K562 (cell line): Measurements from ENCODE around the gene IDH2. TPM values are rescaled to one million over a fixed set of nuclear protein-coding genes. Genes with fewer than 3 reads are reported as not detected.

Experiments
- ATAC-seq: fragments of 200-7000 bp; cut with Tn5 transposase; 3 replicates; pipeline ENCODE4 v1.9.1; 2020; ENCODE audit warnings: moderate library complexity
- BruUV-seq: library from RNA; stranded (reverse); fragments of 400-500 nt; replicated peaks from 2 replicates; lab custom pipeline; 2021; lab: Mats Ljungman, UMichigan
- CTCF ChIA-PET: fragments of 300-600 bp; formaldehyde crosslinking; extraction: SDS; loops from one replicate; lab custom pipeline; 2021; ENCODE audit warnings: low intra/inter-chr PET ratio; lab: Yijun Ruan, JAX
- POLR2A ChIA-PET: fragments of 300-600, 350-650 bp; sonication (Branson Sonifier 250); formaldehyde crosslinking; extraction: SDS; loops from one replicate; lab custom pipeline; 2021; ENCODE audit warnings: antibody characterized with exemption, inconsistent platforms; lab: Yijun Ruan, JAX
- DNase-seq, 4 experiments: peaks; one replicate each; pipeline versions ENCODE4 v3.0.0 to v3.0.0-alpha.2; 2011 to 2018; ENCODE audit warnings: low spot score in 3 of 4, mixed read lengths in 3 of 4; ENCODE audit errors: extremely low read depth in 1 of 4
- FAIRE-seq: peaks from 2 replicates; lab custom pipeline; 2011; peaks lifted over from hg19 to GRCh38; lab: Jason Lieb, UNC
- H2AFZ ChIP-seq: 2 replicates; pipeline ENCODE4 v1.6.0; 2011; ENCODE audit warnings: low read depth, low read length, control low read depth, inconsistent platforms
- H3K27ac ChIP-seq: fragments of 200-600 bp; 3 replicates; pipeline ENCODE4 v1.8.0; 2011; ENCODE audit warnings: low read depth, mild to moderate bottlenecking, control low read depth, inconsistent platforms, low read length, moderate library complexity, mixed read lengths; ENCODE audit errors: extremely low read depth
- H3K27me3 ChIP-seq, 2 experiments: fragments of 300-600 bp in 1 of 2; 2 replicates in 1 of 2; 3 replicates in 1 of 2; pipeline versions ENCODE4 v1.6.0 to v1.8.0; 2011; ENCODE audit warnings: inconsistent platforms in 2 of 2, low read length in 2 of 2, mild to moderate bottlenecking in 1 of 2, mixed read lengths in 1 of 2, moderate library complexity in 1 of 2; ENCODE audit not compliant: control insufficient read depth in 2 of 2, insufficient read depth in 2 of 2
- H3K36me3 ChIP-seq: fragments of 300-600 bp; 3 replicates; pipeline ENCODE4 v1.8.0; 2011; ENCODE audit warnings: mild to moderate bottlenecking, low read length, inconsistent platforms; ENCODE audit not compliant: control insufficient read depth, insufficient read depth
- H3K4me1 ChIP-seq, 2 experiments: fragments of 200-600 bp in 1 of 2; replicated peaks in 1 of 2; 2 replicates in 1 of 2; 3 replicates in 1 of 2; pipeline versions ENCODE4 v1.5.1 to v1.8.0; 2011; ENCODE audit warnings: inconsistent platforms in 2 of 2, low read length in 2 of 2, mild to moderate bottlenecking in 1 of 2, mixed read lengths in 1 of 2, moderate library complexity in 1 of 2; ENCODE audit not compliant: control insufficient read depth in 2 of 2, insufficient read depth in 2 of 2
- H3K4me2 ChIP-seq: 2 replicates; pipeline ENCODE4 v1.6.1; 2011; ENCODE audit warnings: low read length, control low read depth, inconsistent platforms, mixed read lengths; ENCODE audit not compliant: insufficient read depth
- H3K4me3 ChIP-seq: fragments of 200-600 bp; sonication (generic), shearing (Covaris generic); 2 replicates; pipeline ENCODE4 v1.5.1; 2016; ENCODE audit warnings: control low read depth, inconsistent platforms
- H3K79me2 ChIP-seq: fragments of 200-600 bp; 3 replicates; pipeline ENCODE4 v1.8.0; 2011; ENCODE audit warnings: low read length, inconsistent platforms; ENCODE audit not compliant: control insufficient read depth, insufficient read depth
- H3K9ac ChIP-seq, 2 experiments: 2 replicates each; pipeline versions ENCODE4 v1.6.0 to v1.6.1; 2011; ENCODE audit warnings: low read depth in 2 of 2, low read length in 2 of 2, control low read depth in 1 of 2, inconsistent platforms in 1 of 2, mild to moderate bottlenecking in 1 of 2, mixed read lengths in 1 of 2; ENCODE audit not compliant: insufficient read depth in 1 of 2
- H3K9me1 ChIP-seq: one replicate; pipeline ENCODE4 v1.6.0; 2011; ENCODE audit warnings: inconsistent platforms, mild to moderate bottlenecking, low read length, moderate library complexity; ENCODE audit not compliant: control insufficient read depth, insufficient read depth
- H3K9me3 ChIP-seq: replicated peaks from 2 replicates; pipeline ENCODE4 v1.5.1; 2011; ENCODE audit warnings: low read depth, low read length, inconsistent platforms; ENCODE audit not compliant: control insufficient read depth, insufficient read depth
- H4K20me1 ChIP-seq: replicated peaks from 2 replicates; pipeline ENCODE4 v1.6.1; 2011; ENCODE audit warnings: low read length, inconsistent platforms, mixed read lengths; ENCODE audit not compliant: control insufficient read depth, insufficient read depth
- ATF3 ChIP-seq, 2 experiments: fragments of 450-650 bp in 1 of 2; sonication (generic) in 1 of 2; formaldehyde crosslinking in 1 of 2; IDR thresholded peaks in 1 of 2; conservative IDR thresholded peaks in 1 of 2; 2 replicates each; pipeline versions ENCODE4 v1.6.1 to v1.8.1; 2016 to 2023; ENCODE audit warnings: mild to moderate bottlenecking in 2 of 2, moderate library complexity in 2 of 2, inconsistent platforms in 1 of 2, missing genetic modification reagents in 1 of 2
- ATF7 ChIP-seq: fragments of 450-650 bp; IDR thresholded peaks from 2 replicates; pipeline ENCODE4 v1.7.1; 2014; ENCODE audit warnings: mild to moderate bottlenecking, moderate library complexity
- EHMT2 ChIP-seq: fragments of 450-650 bp; IDR thresholded peaks from 2 replicates; pipeline ENCODE4 v1.6.1; 2018; ENCODE audit warnings: antibody characterized with exemption
- ESRRA ChIP-seq: fragments of 450-650 bp; IDR thresholded peaks from 2 replicates; pipeline ENCODE4 v1.6.1; 2014; ENCODE audit warnings: low read depth, mild to moderate bottlenecking, moderate library complexity, borderline replicate concordance
- HMG20B ChIP-seq: fragments of 250-450 bp; sonication (Bioruptor Pico); IDR thresholded peaks from 2 replicates; pipeline ENCODE4 v1.5.0; 2021; ENCODE audit warnings: mild to moderate bottlenecking
- HNRNPH1 ChIP-seq: fragments of 200-400 bp; formaldehyde crosslinking; optimal IDR thresholded peaks from 2 replicates; pipeline ENCODE3; 2017; ENCODE audit warnings: low read depth, mild to moderate bottlenecking, low read length, moderate library complexity
- MYC ChIP-seq, 2 experiments: fragments of 250-450 bp in 1 of 2; sonication (Bioruptor Pico) in 1 of 2; IDR thresholded peaks; 2 replicates each; pipeline versions ENCODE4 v1.5.1 to v1.6.1; 2012 to 2021; ENCODE audit warnings: low read depth in 2 of 2, borderline replicate concordance in 1 of 2, improper control_type of control experiment in 1 of 2, low read length in 1 of 2, mild to moderate bottlenecking in 1 of 2, moderate library complexity in 1 of 2
- NFATC3 ChIP-seq: fragments of 450-650 bp; IDR thresholded peaks from 2 replicates; pipeline ENCODE4 v1.6.1; 2017; ENCODE audit warnings: mild to moderate bottlenecking
- NR0B1 ChIP-seq: fragments of 450-650 bp; IDR thresholded peaks from one replicate; pipeline ENCODE4 v1.6.1; 2018; ENCODE audit warnings: mild to moderate bottlenecking, moderate library complexity; ENCODE audit not compliant: partially characterized antibody
- PRMT5 ChIP-seq: sonication (generic); formaldehyde crosslinking; IDR thresholded peaks from 2 replicates; pipeline ENCODE4 v1.5.0; 2020; ENCODE audit warnings: missing genetic modification reagents
- PTRF ChIP-seq: fragments of 450-650 bp; IDR thresholded peaks from 2 replicates; pipeline ENCODE4 v1.6.1; 2016; ENCODE audit warnings: mild to moderate bottlenecking, missing genetic modification characterization, missing compliant biosample characterization
- SAFB2 ChIP-seq: fragments of 200-400 bp; formaldehyde crosslinking; IDR thresholded peaks from 2 replicates; pipeline ENCODE4 v1.6.1; 2018; ENCODE audit warnings: borderline replicate concordance, low read length, low read depth, moderate library complexity; ENCODE audit not compliant: severe bottlenecking
- TCF3 ChIP-seq: sonication (generic); formaldehyde crosslinking; IDR thresholded peaks from 2 replicates; pipeline ENCODE4 v1.4.0; 2020; ENCODE audit warnings: mild to moderate bottlenecking, missing genetic modification reagents
- ZBTB34 ChIP-seq: fragments of 250-450 bp; sonication (Bioruptor Pico); IDR thresholded peaks from 2 replicates; pipeline ENCODE4 v1.8.0; 2021; ENCODE audit warnings: mild to moderate bottlenecking, moderate library complexity
- ZKSCAN3 ChIP-seq: fragments of 250-450 bp; sonication (Bioruptor Pico); IDR thresholded peaks from 2 replicates; pipeline ENCODE4 v1.4.0; 2020
- ZNF395 ChIP-seq: fragments of 200-800 bp; sonication (Bioruptor generic); IDR thresholded peaks from 2 replicates; pipeline ENCODE4 v1.6.1; 2017; ENCODE audit warnings: missing genetic modification characterization, missing compliant biosample characterization
- ZNF655 ChIP-seq: fragments of 250-450 bp; sonication (Bioruptor Pico); IDR thresholded peaks from 2 replicates; pipeline ENCODE4 v1.5.0; 2021
- WGBS: fragments of 100-300 bp; shearing (Covaris generic); methylation state at CpG from one replicate; pipeline ENCODE4 v1.1.6; 2016; ENCODE audit warnings: low coverage, mixed read lengths; ENCODE audit not compliant: insufficient coverage; ENCODE audit errors: missing lambda C conversion rate; 5-methylcytosine and 5-hydroxymethylcytosine counted together
- in situ Hi-C: fragments of 300-500 bp; cut with MboI; formaldehyde crosslinking; loops from 4 replicates; pipeline ENCODE4 v1.15.0; 2018; ENCODE audit warnings: inconsistent platforms, mixed read lengths
- intact Hi-C: fragments of 100-400 bp; cut with micrococcal nuclease; formaldehyde crosslinking; loops from 2 replicates; pipeline ENCODE4 v1.14.2; 2022
- polyA plus RNA-seq, 8 experiments: library from polyadenylated mRNA; depleted of rRNA in 4 of 8; stranded (reverse) in 5 of 8; unstranded in 3 of 8; fragments of >200 nt; fragmentation: Nextera tagmentation in 2 of 8; fragmentation: Illumina TruSeq in 1 of 8; extraction: Ambion mirVana in 2 of 8; extraction: Trizol in 1 of 8; gene quantifications; 2 replicates each; pipeline versions ENCODE4 v1.2.1 to v1.2.3, GENCODE V29; 2011 to 2014; ENCODE audit warnings: inconsistent platforms in 1 of 8, missing spikeins in 1 of 8
- total RNA-seq, 7 experiments: library from RNA; depleted of rRNA in 6 of 7; stranded (reverse); fragments of >200 nt in 6 of 7; fragmentation: Illumina TruSeq in 2 of 7; extraction: Trizol in 2 of 7; gene quantifications; 2 replicates each; pipeline versions ENCODE4 v1.2.1 to v1.2.3, GENCODE V29; 2011 to 2021; ENCODE audit warnings: low replicate concordance in 1 of 7

The IDH2 gene
- total and polyA plus RNA-seq, 9 of the 15 experiments (the other 6 are each of a cell fraction or from before 2014, with no cell fraction given), result 0.70 to 99.9 (median 59.2) TPM

- H3K36me3 ChIP-seq, result no peaks in the 10 kb centered on the region
- ATAC-seq (no peak), FAIRE-seq (no peak), DNase-seq (no peak)
- H3K27me3 ChIP-seq, result no peaks in the 10 kb centered on the region
- no peak overlapping the region for H3K4me3 ChIP-seq
- no peaks in the 10 kb centered on the region for H3K4me1 ChIP-seq
- intact Hi-C loops (no loop called here), in situ Hi-C loops (no loop called here)
- peaks cover 12% of the 10 kb centered on the region for H3K9me3 ChIP-seq
- no peaks in the 10 kb centered on the region for H3K79me2 ChIP-seq
- H3K9ac ChIP-seq, result no peak overlapping the region
- ChIA-PET CTCF (no interaction called here), POLR2A (no interaction called here)
- no peak overlapping the region for H2AFZ ChIP-seq
- H4K20me1 ChIP-seq, result no peaks in the 10 kb centered on the region
- 53% methylated on average over 2 of the region's 2 CpGs for WGBS
- no peak overlapping the region for H3K4me2 ChIP-seq
- H3K27ac ChIP-seq, result no peak overlapping the region
- no TSS peak for BruUV-seq
- H3K9me1 ChIP-seq, result no peaks in the 10 kb centered on the region
- TF ChIP-seq PRMT5, result no peak
- no peak for TF ChIP-seq EHMT2
- no peak for TF ChIP-seq TCF3 (CRISPR knock-in tag)
- TF ChIP-seq SAFB2, result no peak
- no peak for TF ChIP-seq ATF3 (IDR thresholded peaks at IDR 0.05)
- no peak for TF ChIP-seq ATF3 (CRISPR knock-in tag; conservative IDR thresholded peaks at IDR 0.05)
- no peak for TF ChIP-seq ZNF655 (CRISPR knock-in tag)
- no peak for TF ChIP-seq NR0B1
- TF ChIP-seq ZKSCAN3 (CRISPR knock-in tag), result no peak
- no peak for TF ChIP-seq ATF7
- TF ChIP-seq HNRNPH1, result no peak
- no peak for TF ChIP-seq ESRRA
- TF ChIP-seq MYC (IDR thresholded peaks at IDR 0.05; ENCODE audit: low read depth, low read length), result no peak
- TF ChIP-seq MYC (CRISPR knock-in tag; IDR thresholded peaks at IDR 0.05; ENCODE audit: borderline replicate concordance, low read depth), result no peak
- no peak for TF ChIP-seq ZBTB34 (CRISPR knock-in tag)
- TF ChIP-seq NFATC3, result no peak
- TF ChIP-seq ZNF395 (CRISPR knock-in tag), result no peak
- peak; percentile 62; the same call in 1 of the 2 replicates for TF ChIP-seq PTRF (tag)
- no peak for TF ChIP-seq HMG20B (CRISPR knock-in tag)
Observed at GRCh38 chr15:90115783-90116182, 13.5 kb upstream of the IDH2 start.
